Activated naive CD4-positive, alpha-beta T cell treated with anti-CD3 and anti-CD28 coated beads, Interleukin-2, amount 10 ng/mL, durations not matched to agents 7 days and 5 days (primary cell): Measurements from ENCODE around the gene RASAL1.
"Not testable (repeated sequence)": the region's sequence is repeated elsewhere in the genome, so short reads cannot be mapped to it uniquely, and the experiment has no call there.

ENCODE experiments used
- CTCF ChIA-PET: fragments of 350-600 bp; sonication (Branson Sonifier 250); formaldehyde crosslinking; loops from one replicate; lab custom pipeline; 2021; ENCODE audit warnings: antibody characterized with exemption; lab: Charles Lee
- DNase-seq: peaks from one replicate; pipeline ENCODE4 v3.0.0-alpha.2; 2020
- H3K27ac Mint-ChIP-seq: one replicate; pipeline ENCODE4 v1.8.0; 2021; ENCODE audit warnings: mild to moderate bottlenecking, moderate library complexity, mixed read lengths
- H3K27me3 Mint-ChIP-seq: one replicate; pipeline ENCODE4 v1.8.0; 2021; ENCODE audit warnings: mild to moderate bottlenecking, mixed read lengths
- H3K36me3 Mint-ChIP-seq: one replicate; pipeline ENCODE4 v1.8.0; 2021; ENCODE audit warnings: mixed read lengths
- H3K4me1 Mint-ChIP-seq: one replicate; pipeline ENCODE4 v1.8.0; 2021; ENCODE audit warnings: mixed read lengths
- H3K4me3 Mint-ChIP-seq: one replicate; pipeline ENCODE4 v1.8.0; 2021; ENCODE audit warnings: mild to moderate bottlenecking, moderate library complexity, mixed read lengths
- H3K9me3 Mint-ChIP-seq: one replicate; pipeline ENCODE4 v1.8.0; 2021; ENCODE audit warnings: mixed read lengths

The RASAL1 gene

DNA sequence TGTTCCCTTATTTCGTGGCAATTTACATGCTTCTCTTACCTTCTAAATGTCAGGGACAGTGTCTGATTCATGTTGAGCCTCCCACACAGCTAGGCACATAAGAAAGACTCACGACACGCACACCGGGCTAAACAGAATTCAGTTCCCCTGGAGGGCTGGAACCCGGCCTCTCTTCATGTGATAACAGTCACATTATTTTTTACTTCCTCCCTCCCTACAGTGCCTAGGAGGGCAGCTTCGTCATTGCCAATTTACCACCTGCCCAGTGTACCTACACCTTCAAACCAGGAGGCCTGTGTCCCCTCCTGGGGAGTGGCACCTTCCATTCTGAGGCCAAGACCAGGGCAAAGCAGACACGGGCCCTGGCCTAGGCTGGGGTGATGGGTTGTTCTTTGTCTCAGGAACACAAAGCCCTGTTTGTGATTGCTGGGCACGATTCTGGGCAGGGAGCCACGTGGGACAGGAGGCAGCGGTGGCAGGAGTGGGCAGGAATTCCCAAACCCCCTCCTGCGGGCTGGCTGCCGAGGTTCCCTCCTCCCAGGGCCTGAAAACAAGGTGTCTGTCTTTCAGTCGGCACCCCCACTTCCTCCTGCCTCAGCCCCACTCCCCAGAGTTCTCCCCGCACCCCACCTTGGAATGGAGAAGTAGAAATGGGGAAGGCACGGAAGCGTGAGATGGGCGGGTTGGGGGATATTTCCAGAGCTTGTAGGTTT is 6.8 kb upstream of the RASAL1 start:
- Mint-ChIP-seq H3K9me3 (no peaks in the 10 kb centered on the region), H3K4me3 (no peak overlapping the region), H3K4me1 (no peaks in the 10 kb centered on the region), H3K27me3 (peaks cover 15% of the 10 kb centered on the region), H3K27ac (no peak overlapping the region), H3K36me3 (no peaks in the 10 kb centered on the region)
- CTCF ChIA-PET = interaction anchor here (0.8 kb wide), 1 partner anchor 11 kb away, joined by 3 read pairs; no protein-coding TSS in a partner anchor
- DNase-seq = no peak

- H3K4me3 Mint-ChIP-seq, DNase-seq, H3K9me3 Mint-ChIP-seq, H3K4me1 Mint-ChIP-seq, CTCF ChIA-PET, H3K36me3 Mint-ChIP-seq, H3K27ac Mint-ChIP-seq: not testable (repeated sequence)
- H3K27me3 Mint-ChIP-seq = peaks cover 20% of the 10 kb centered on the region
These were observed 6.2 kb upstream of the RASAL1 start for GRCh38 chr12:113141716-113142115.

DNA sequence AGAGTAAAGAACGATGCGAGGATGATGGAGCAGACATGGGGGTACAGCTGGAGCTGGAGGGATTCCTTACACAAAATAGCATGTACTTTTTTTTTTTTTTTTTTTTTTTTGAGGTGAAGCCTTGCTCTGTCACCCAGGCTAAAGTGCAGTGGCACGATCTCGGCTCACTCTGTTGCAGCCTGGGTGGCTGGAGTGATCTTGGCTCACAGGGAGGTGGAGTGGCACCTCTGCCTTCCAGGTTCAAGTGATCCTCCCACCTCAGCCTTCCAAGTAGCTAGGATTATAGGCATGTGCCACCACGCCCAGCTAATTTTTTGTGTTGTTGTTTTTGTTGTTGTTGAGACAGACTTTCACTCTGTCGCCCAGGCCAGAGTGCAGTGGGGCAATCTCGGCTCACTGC is 5.1 kb upstream of the RASAL1 start:
- Mint-ChIP-seq H3K4me3 (no peak overlapping the region), H3K27ac (no peak overlapping the region)
- CTCF ChIA-PET = no interaction called here

DNA sequence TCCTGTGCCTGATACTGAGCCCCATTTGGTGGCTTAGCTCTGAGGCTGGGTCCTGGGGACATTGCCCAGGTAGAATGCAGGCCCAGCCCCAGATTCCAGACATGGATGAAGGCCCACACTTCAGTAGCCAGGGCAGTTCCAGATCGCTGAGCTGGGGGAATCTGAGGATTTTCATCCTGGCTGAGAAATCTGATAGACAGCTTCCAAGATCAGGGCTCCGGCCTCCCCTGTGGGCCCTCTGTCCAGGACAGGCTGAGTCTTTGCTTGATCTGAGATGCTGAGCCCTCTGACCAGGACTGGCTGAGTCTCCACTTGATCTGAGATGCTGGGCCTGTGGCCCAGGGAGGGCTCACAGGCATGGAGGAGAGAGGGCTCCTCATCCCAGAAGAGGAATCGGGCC is 3.3 kb upstream of the RASAL1 start:
- no peaks in the 10 kb centered on the region for H3K9me3 Mint-ChIP-seq
- H3K4me3 Mint-ChIP-seq = no peak overlapping the region
- no peak overlapping the region for H3K27ac Mint-ChIP-seq
- CTCF ChIA-PET = interaction anchor here (0.9 to 1.6 kb wide), 3 partner anchors 12 to 35 kb away, joined by 3 to 6 read pairs (median 3); no protein-coding TSS in a partner anchor
- H3K36me3 Mint-ChIP-seq = no peaks in the 10 kb centered on the region
- peaks cover 42% of the 10 kb centered on the region for H3K27me3 Mint-ChIP-seq
- H3K4me1 Mint-ChIP-seq = peaks cover 17% of the 10 kb centered on the region
- DNase-seq = no peak

More for the DNA sequence above, 5.1 kb upstream of the RASAL1 start:
- Mint-ChIP-seq H3K27me3 (peaks cover 27% of the 10 kb centered on the region), H3K4me1 (peaks cover 12% of the 10 kb centered on the region), H3K9me3 (no peaks in the 10 kb centered on the region), H3K36me3 (no peaks in the 10 kb centered on the region)
- no peak for DNase-seq

- Mint-ChIP-seq H3K27ac (no peak overlapping the region), H3K36me3 (no peaks in the 10 kb centered on the region), H3K9me3 (no peaks in the 10 kb centered on the region), H3K27me3 (peaks cover 46% of the 10 kb centered on the region), H3K4me3 (no peak overlapping the region), H3K4me1 (peaks cover 17% of the 10 kb centered on the region)
- DNase-seq = no peak
- CTCF ChIA-PET = interaction anchor here (0.6 to 1.3 kb wide), 2 partner anchors 15 to 34 kb away, joined by 3 to 6 read pairs; no protein-coding TSS in a partner anchor
These were observed 2.6 kb upstream of the RASAL1 start for GRCh38 chr12:113137861-113138783.

DNA sequence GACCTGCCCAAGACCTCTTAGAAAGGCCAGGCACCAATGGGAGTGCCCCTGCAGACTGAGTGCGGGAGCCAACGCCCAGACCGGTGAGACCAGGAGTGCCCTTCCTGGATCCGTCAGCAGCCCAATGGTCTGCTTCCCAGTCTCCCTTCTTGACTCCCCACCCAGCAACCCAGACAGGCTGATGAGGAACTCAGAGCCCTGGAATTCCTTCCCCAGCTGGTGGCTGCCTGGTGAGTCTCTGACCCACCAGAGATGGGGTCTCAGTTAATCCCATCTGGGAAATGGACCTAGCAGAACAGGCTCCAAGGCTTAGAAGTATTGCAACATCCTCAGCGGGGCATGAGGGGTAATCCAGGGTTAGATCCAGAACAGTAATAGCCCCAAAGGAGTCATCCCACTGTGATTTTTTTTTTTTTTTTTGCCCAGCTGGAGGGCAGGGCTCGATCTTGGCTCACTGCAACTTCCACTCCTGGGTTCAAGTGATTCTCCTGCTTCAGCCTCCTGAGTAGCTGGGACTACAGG is 1.5 kb upstream of the RASAL1 start:
- Mint-ChIP-seq H3K27me3 (peaks cover 46% of the 10 kb centered on the region), H3K4me1 (peaks cover 17% of the 10 kb centered on the region), H3K36me3 (no peaks in the 10 kb centered on the region), H3K9me3 (no peaks in the 10 kb centered on the region), H3K4me3 (no peak overlapping the region), H3K27ac (no peak overlapping the region)
- no peak for DNase-seq
- CTCF ChIA-PET = interaction anchor here (0.6 to 1.0 kb wide), 2 partner anchors 16 to 35 kb away, joined by 3 to 4 read pairs; no protein-coding TSS in a partner anchor

- Mint-ChIP-seq H3K27ac (peak overlapping the region; percentile 69), H3K4me3 (peak overlapping the region; percentile 68), H3K27me3 (peaks cover 46% of the 10 kb centered on the region), H3K4me1 (peaks cover 17% of the 10 kb centered on the region), H3K9me3 (no peaks in the 10 kb centered on the region), H3K36me3 (no peaks in the 10 kb centered on the region)
- CTCF ChIA-PET = interaction anchor here (0.5 to 1.5 kb wide), 4 partner anchors 17 to 144 kb away, joined by 3 to 4 read pairs (median 4); no protein-coding TSS in a partner anchor
- peak; percentile 60 for DNase-seq
These were observed 798 bp upstream of the RASAL1 start for GRCh38 chr12:113136128-113136989.

DNA sequence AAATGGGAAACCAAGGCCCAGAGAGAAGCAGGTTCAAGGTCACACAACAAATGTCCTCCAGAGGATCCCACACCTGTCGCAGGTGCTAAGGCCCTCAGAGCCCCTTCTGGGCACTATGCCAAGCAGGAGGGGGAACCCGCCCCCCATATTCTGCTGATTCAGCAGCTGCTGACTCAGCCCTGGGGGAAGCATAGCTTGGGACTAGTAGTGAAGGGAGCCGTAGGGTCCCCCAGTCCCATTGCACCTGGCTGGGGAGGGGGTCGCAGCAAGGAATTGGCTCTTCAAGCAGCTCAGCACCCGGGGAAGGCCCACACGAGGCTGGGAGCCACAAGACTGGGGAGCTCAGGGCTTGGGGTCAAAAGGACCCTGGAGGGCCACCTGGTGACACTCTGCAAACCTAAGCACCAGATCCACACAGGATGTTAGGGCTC is 1.0 kb downstream of the RASAL1 start:
- DNase-seq = no peak
- H3K4me3 Mint-ChIP-seq = peak overlapping the region; percentile 28
- no peak overlapping the region for H3K27ac Mint-ChIP-seq
- peaks cover 19% of the 10 kb centered on the region for H3K4me1 Mint-ChIP-seq
- peaks cover 48% of the 10 kb centered on the region for H3K27me3 Mint-ChIP-seq
- no peaks in the 10 kb centered on the region for H3K9me3 Mint-ChIP-seq
- H3K36me3 Mint-ChIP-seq = no peaks in the 10 kb centered on the region
- CTCF ChIA-PET = interaction anchor here (0.7 to 1.5 kb wide), 7 partner anchors 13 to 85 kb away, joined by 3 to 5 read pairs (median 4); no protein-coding TSS in a partner anchor

DNA sequence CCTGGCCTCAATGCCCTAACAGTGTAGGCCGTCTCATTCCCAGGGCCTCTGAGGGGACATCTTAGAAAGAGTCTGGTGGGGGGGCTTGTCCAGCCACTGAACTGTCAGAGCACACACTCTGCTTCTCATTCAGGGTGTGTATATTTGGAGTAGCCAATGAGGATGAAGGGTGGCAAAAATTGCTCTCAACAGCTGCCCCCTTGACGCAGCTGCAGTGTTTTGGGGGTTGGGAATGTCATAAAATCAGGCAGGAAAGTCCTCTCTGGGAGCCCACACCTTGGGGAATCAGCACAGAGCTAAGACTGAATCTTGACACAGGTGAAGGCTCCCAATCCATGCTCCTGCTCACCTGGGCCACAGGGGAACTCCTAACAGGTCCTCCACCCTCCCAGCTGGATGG is 1.5 kb downstream of the RASAL1 start:
- Mint-ChIP-seq H3K4me3 (no peak overlapping the region), H3K27ac (no peak overlapping the region), H3K9me3 (no peaks in the 10 kb centered on the region), H3K36me3 (no peaks in the 10 kb centered on the region), H3K4me1 (peaks cover 22% of the 10 kb centered on the region), H3K27me3 (peaks cover 51% of the 10 kb centered on the region)
- no peak for DNase-seq
- CTCF ChIA-PET = interaction anchor here (0.7 to 1.5 kb wide), 6 partner anchors 13 to 84 kb away, joined by 3 to 5 read pairs (median 4); no protein-coding TSS in a partner anchor

DNA sequence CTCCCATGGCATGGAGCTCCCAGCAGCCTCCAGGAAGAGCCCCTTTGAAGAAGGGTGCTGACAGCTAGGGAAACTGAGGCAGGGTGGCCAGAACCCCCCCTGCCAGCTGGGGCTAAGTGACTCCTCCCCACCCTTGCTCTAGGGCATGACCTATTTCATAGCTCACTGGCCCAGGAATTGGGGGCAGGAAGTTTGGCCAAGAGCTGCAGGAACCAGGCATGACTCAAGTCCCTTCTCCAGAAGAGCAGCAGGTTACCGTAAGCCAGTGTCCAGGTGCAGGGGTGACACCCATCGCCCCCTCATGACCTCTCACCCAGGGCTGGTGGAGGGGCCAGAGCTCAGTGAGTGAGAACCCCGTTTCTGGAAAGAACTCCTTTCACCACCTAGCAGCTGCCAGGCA is 1.9 kb downstream of the RASAL1 start:
- H3K4me3 Mint-ChIP-seq = no peak overlapping the region
- H3K4me1 Mint-ChIP-seq = peaks cover 22% of the 10 kb centered on the region
- no peak overlapping the region for H3K27ac Mint-ChIP-seq
- H3K9me3 Mint-ChIP-seq = no peaks in the 10 kb centered on the region
- H3K27me3 Mint-ChIP-seq = peaks cover 51% of the 10 kb centered on the region
- DNase-seq = no peak
- CTCF ChIA-PET = interaction anchor here (0.7 to 1.5 kb wide), 4 partner anchors 14 to 23 kb away, joined by 3 to 5 read pairs (median 4); no protein-coding TSS in a partner anchor
- H3K36me3 Mint-ChIP-seq = no peaks in the 10 kb centered on the region

GRCh38 chr12:113133036-113133435 is 2.5 kb downstream of the RASAL1 start:
- H3K9me3 Mint-ChIP-seq = no peaks in the 10 kb centered on the region
- peaks cover 22% of the 10 kb centered on the region for H3K4me1 Mint-ChIP-seq
- DNase-seq = no peak
- CTCF ChIA-PET = interaction anchor here (0.7 kb wide), 1 partner anchor 30 kb away, joined by 3 read pairs; no protein-coding TSS in a partner anchor
- peaks cover 53% of the 10 kb centered on the region for H3K27me3 Mint-ChIP-seq
- no peaks in the 10 kb centered on the region for H3K36me3 Mint-ChIP-seq
- no peak overlapping the region for H3K27ac Mint-ChIP-seq
- H3K4me3 Mint-ChIP-seq = no peak overlapping the region

DNA sequence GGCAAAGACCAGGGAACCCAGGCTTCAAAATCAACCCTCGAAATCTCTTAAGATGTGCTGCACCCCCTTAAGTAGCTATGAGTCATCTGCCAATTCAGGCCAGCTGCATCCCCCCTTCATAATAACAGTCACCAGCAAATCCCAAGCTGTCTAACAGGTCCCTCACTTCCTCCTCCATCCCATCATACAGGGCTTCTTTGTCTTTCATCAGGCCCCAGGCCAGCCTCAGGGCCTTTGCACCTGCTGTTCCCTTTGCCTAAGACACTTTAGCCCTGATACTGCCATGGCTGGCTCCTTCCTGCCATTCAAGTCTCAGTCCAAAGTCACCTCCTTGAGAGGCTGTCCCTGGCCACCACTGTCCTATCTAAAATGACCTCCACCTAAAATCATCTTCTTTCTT is 4.0 kb downstream of the RASAL1 start:
- Mint-ChIP-seq H3K27ac (no peak overlapping the region), H3K9me3 (no peaks in the 10 kb centered on the region), H3K27me3 (peaks cover 42% of the 10 kb centered on the region), H3K36me3 (no peaks in the 10 kb centered on the region), H3K4me3 (no peak overlapping the region), H3K4me1 (peaks cover 18% of the 10 kb centered on the region)
- no peak for DNase-seq
- CTCF ChIA-PET = interaction anchor here (2.2 kb wide), 1 partner anchor 42 kb away, joined by 6 read pairs; no protein-coding TSS in a partner anchor
